ENCODE results near the gene ALDH5A1.
A peak's percentile ranks its signal among the peaks of the same experiment; 100 is the strongest.

Gene ALDH5A1

DNA sequence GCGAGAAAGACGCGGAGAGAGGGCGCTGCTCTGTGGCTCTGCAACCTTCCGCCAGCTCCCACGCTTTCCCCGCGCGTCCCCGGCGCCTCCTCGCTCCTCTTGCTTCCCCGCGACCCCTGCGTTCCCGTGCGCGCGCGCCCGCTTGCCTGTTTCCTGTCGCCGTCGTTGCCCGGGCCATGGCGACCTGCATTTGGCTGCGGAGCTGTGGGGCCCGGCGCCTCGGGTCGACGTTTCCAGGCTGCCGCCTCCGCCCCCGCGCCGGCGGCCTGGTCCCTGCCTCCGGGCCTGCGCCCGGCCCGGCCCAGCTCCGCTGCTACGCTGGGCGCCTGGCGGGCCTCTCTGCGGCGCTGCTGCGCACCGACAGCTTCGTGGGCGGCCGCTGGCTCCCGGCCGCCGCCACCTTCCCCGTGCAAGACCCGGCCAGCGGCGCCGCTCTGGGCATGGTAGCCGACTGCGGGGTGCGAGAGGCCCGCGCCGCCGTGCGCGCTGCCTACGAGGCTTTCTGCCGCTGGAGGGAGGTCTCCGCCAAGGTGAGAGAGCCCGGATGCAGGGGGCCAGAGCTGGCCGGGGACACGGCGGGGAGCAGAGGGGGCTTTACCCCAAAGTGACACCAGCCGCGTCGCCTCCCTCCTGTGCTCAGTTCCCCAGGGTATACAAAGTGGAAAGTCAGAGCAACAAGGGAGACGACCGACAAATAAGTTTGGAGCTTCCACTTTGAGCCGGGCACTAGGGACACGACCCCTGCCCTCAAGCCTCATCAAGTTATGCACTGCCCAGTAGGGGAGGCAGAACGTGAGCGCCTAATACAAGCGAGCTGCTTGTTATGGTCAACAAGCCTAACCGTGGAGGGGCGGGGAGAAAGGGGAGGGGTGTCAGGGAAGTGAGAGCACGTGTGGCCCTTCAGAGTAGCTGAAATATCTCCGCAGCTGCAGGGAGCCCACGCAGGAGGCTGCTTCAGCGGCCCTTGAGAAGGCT, at the start of gene ALDH5A1:
TSS of gene ALDH5A1 (plus strand) at position 149 of the 975 bp plus-strand sequence. CDS start at position 177, 28 bp downstream.
- peak; percentile 85 to 90 for DNase-seq

DNA sequence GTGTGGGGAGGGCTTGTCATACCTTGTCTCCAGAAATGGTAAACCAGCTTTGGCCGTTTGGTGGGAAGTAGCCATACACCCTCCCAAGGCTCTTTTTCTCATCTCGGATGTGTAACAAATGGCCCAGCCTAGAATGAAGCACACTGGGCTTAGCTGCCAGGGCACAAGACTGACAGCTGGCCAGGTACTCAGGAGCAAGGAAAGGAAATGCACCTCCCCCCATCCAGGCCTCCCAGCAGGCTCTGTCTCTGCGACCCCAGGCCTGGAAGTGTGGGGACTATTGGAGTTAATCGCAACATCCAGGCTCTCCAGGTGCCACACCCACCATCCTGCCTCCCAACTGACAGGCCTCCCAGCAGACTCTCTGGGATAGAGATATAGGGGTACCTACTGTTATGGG, 49.1 kb upstream of the ALDH5A1 start:
- DNase-seq: no peak

DNA sequence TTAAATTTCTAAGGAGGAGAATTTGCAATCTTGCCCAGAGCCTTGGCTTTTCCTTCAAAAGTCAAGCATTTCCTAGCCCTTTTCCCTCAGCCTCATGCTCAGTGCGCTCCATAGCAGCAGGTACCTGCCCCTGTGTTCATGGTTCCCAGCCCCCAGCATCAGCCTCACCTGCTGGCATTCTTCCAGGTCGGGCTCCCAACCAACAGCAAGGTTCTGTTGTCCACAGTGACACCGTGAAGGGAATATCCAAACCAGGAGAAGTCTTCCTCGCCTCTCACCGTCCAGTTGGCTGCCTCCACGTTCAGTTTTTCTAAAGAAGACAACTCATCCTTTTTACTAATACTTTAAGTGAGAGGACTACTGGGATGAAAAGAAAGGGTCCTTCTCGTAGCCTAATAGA, 48.1 kb upstream of the ALDH5A1 start:
- no peak for DNase-seq

DNA sequence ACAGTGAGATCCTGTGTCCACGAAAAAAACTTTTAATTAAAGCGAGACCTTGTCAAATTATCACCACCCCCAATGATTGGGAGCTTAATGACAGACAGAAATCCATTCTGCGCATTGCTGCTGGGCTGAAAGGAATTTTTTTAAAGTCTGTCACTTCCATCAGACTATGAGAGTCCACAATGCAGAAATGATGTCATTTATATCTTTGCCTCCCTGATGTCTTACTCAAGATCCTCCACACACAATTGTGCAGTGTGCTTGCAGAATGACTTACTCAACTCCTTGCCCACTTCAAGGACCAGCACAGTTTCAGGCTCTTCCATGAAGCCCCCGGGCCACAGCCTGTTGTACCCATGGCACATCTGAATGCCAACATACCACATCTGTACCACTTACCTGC, 46.4 kb upstream of the ALDH5A1 start:
- DNase-seq: no peak

DNA sequence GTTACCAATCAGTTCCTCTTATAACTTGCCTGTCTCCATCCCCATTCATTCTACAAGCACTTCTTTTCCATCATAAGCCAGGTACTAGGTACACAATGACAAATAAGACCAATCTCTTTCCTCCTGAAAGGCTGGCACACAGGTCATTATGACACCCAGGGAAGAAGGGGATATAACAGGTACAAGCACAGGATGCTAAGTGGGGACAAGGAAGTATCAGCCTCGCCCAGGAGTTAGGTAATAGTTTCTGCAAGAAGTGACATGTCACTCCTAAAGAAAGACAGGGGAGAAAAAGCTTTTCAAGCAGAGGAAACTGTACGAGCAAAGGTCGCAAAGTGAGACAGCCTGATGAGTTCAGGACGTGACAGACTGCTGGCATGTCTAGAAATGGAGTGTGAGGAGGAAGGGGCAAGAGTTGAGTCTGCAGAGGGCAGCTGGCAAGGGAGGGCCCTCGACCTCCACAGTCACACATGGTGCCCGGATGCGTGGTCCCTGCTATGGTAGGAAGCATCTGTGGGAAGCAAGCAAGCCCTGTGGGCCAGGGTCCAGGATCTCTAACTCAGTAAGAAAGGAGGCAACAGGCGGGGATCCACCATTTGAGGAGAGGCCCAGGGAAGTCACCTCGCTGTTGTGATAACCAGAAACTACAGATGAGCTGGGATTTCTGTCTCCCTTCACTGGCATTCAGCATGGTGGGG, 45.8 kb upstream of the ALDH5A1 start:
- DNase-seq: no peak

DNA sequence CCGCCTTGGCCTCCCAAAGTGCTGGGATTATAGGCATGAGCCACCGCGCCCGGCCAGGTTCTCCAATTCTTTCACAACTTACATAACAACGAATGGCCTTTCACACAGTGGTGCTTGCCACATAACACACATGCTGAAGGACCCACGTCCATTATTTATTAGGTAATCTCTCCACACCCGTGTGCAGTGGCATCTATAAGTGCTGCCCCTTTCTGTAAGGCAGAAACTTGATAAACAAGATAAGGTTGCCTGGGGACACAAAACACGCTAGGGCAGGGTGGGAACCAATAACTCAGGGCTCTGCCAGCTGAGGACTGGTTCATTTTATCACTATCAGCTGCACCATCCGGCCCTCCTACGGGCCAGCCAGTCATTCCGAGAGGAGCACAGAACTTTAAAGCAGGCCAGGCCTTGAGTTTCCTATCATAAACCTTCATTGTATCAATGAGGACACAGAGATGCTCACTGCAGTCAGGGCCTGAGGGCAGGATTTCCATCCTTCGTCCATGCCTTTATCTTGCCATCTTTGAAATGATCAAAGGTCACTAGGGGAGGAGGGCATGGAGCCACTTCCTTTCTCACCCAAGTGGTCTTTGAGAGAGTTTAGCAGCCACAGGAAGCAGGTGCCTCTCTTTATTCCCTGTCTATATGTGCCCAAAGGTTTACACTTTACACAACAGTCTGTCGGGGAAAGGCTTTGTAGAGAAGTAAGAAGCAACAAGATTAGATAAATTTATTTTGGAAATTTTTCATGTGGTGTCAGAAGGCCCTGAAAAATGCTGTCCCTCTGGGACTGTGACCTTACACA, 43.0 kb upstream of the ALDH5A1 start:
- DNase-seq: no peak

DNA sequence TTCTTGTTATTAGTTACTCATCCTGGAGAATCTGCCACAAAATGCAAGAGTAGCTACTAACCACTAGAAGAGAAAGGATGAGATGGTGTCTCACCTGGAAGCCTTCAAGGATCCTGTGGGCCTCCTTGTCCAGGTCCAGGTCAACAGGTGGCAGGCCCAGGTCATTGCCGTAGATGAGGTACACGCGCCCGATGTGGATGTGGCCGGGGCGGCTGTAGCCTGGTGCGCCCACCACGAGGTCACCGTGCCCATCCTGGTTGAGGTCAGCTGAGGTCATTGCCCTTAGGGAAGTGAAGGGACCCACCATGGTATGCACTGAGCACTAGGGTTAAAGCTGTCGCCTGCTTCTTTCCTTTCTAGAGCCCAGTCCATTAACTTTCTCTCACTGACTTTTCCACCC, 40.8 kb upstream of the ALDH5A1 start:
- DNase-seq: no peak

DNA sequence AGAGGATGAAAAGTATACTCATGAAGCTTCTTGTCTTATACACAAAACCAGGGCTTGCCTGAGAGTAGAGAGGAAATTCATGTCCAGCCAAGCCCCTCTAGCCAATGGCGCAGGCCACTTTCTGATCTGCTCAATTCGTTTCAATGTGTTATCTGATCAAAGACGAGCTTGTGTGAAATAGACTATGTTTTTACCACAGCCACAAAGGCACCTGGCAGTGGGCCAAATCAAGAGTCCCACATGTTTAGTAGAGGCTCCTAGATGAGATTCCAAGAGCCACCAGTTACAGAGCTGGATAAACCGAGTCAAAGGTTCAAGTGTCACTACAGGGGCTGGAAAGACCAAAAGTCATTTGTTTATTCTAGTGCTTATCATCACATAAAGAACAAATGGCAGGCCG, 40.3 kb upstream of the ALDH5A1 start:
- no peak for DNase-seq

DNA sequence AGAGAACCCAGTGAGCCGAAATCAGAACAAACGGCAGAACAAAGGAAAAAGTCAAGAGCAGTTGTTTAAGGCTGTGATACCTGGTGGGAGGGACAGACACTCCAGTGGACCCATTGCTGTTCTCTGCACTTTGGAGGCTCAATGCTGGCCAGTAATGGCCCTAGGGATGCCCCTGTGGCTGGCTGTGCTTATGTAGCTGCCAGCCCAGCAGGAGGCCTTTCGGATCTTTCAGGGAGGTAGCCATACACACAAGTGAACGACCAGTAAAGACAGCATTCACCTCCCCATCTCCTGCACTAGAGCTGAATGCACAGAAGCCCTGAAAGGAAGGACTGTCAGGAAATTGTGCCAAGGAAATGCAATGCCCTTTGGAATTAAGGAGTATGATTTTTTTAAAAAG, 39.7 kb upstream of the ALDH5A1 start:
- DNase-seq: no peak

DNA sequence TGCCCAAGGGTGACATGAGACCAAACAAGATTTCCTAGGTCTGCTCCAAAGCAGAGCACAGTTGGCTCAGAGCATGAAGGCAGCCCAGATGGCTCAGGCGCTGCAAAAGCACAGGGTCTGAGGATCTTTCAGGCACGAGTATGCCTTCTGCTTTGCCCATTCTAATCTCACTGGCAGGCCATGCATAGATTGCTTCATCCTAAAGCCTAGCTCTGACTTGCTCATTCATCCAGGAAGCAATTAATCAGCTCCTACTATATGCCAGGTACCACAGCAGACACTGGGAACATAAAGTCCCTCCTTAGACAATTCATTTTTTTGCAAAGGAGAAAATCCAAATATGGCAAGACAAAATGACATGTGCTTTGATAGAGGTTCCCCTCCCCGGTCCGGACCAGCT, 36.6 kb upstream of the ALDH5A1 start:
- DNase-seq: no peak

DNA sequence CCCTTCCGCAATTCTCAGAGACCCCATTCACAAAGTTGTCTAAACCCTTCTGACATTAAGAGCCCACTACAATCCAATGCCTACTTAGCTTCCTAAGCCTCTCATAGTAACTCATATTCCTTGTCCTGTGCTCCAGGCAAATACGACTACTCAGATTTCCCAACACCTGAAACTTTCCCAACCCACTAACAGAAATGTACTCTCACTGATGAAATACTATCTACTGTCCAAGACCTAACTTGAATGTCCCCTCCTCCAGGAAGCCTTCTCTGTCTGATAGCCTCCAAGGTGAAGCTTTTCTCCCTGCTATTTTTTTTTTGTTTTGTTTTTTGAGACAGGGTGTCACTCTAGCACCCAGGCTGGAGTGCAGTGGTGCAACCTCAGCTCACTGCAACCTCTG, 35.8 kb upstream of the ALDH5A1 start:
- no peak for DNase-seq

DNA sequence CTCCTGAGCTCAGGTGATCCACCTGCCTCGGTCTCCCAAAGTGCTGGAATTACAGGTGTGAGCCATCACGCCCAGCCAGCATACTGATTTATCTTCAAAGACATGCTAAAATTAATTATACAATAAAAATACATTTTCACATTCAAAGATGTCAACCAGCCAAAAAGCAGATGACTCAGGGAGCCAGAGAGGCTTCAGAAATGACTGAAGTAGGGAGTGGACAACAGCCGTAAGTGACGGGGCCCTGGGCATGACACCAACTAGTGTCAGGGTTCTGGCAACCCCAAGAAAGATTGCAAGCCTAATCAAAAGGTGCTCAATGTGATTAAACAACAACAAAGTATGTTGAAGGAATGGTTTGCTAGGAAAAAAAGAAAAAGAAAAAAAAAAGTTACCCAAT, 33.8 kb upstream of the ALDH5A1 start:
- DNase-seq: no peak

DNA sequence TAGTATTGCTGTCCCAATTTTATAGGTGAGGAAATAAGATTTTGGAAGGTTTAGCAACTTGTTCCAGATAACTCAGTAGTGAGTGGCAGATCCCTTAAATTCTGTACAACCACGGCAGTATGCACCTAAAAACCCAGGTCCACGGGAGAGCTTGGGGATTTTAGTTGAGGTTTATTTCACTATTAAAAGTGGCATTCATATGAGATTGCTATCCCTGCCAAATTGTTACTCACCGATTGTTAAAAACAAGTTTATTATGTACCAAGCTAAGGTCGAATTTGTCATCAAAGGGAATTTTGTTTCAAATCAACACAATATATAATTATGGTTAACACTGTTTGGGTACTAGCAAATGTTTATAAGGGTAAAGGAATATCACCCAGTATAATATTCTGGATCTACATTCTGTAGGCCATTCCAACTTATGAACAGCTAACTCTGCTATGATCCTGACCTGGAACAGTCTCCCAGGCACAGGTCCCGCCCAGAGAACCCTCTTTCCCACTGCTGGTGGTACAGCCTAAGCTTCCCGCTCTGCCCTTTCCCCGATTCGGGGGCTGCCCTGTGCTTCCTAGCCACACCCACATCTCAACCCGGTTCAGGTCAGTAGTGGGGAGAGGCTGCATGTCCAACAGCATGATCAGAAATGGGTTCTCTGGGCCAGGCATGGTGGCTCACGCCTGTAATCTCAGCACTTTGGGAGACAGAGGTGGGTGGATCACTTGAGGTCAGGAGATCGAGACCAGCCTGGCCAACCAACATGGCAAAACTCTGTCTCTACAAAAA, 30.3 kb upstream of the ALDH5A1 start:
- no peak for DNase-seq

DNA sequence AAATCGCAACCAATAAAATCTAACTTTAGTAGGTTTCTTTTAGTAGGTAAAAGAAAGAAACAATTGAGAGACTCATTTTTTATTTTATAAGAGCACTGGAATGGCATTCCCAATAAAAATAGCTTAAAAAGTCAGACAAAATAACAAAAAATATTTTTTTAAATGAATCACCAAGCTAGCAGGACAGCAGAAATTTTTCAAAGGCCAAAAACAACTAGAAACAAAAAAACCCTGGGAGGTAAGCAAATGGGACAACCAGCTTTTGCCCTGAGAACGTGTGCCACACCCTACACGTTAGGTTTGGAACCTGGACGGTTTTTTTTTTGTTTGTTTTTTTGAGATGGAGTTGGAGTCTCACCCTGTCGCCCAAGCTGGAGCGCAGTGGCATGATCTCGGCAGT, 25.0 kb upstream of the ALDH5A1 start:
- no peak for DNase-seq

DNA sequence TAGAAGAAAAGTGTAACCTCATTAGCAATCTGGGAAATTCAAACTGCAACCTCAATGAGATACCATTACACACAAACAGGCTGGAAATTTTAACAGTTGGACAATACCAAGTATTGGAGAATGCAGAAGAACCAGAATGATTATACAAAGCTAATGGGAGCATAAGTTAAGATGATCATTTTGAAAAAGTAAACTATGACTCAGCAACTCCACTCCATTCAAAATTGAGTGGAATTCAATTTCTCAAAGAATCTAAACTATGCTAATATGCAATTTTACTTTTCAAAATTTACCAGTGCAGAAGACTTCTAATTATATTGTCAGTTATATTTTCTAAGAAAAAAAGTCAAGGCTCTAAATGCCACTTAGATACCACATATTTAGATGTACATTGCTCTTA, 22.6 kb upstream of the ALDH5A1 start:
- DNase-seq: no peak

DNA sequence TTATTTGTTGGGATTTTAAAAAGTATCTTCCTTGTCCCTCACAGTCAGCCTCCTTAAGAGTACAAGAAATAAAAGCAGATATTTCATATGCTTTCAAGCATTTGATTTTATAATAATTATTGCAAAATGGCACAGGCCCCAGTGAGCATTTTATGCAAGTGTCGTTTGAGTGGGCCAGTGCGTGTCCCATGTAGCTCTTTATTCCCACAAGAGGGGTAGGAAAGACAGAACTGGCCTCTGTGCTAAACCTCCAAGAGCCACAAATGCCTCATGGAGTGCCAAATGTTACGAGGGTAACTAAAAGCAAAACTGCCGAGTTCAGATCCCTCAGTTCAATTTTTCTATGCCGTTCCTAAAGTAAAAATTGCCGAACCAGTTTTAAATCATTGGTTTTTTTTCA, 18.1 kb upstream of the ALDH5A1 start:
- DNase-seq: no peak

DNA sequence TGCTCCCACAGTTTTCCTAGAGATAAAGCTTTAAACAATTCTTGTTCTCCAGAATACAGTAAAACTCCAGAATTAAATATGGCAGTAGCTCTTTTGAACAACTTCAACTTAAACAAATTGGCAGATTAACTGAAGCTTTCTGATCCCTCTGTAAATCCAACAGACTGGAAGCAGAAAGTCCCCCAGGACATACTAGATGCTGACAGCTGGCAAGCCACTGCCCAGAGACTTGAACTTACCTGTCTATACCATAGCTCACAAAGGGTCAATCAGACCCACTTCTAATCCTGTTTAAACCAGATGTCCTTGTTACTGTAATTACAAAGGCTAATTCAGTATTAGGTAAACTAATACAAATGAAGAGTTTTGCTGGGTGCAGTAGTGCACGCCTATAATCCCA, 17.7 kb upstream of the ALDH5A1 start:
- no peak for DNase-seq

DNA sequence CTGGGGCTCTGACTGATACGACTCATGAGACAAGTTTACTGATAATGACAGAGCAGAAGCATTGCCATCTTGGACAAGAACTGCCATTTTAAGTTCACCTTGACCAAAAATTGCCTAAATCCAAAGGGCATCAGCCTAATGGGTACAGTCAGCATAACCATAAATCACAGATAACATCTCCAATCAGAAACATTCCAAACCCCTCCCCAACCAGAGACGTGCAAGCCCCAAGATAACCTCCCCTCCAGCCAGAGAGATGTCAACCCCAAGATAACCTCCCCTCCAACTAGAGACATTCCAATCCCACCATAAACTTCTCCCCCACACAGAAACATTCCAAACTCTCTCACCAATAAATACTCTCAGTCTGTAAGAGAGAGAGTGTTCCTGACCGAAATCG, 15.9 kb upstream of the ALDH5A1 start:
- no peak for DNase-seq

DNA sequence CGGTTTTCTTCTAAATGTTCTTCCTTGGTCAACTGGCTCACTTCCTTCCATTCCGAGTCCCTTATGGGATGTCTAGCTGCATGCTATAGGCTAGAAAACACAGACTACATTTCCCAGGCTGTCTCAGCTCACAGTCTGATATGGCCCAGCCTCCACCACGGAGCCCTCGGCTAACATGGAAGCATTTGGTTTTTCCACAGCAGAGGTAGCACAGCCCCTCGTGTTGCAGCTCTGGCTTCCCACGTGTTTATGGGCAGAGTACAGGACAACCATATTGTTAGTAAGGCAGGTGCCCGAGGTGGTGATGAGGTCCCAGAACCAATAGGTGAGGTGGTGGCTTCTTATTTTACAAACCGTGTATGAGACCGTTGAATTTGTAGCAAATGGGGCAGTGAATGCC, 14.1 kb upstream of the ALDH5A1 start:
- DNase-seq: no peak

DNA sequence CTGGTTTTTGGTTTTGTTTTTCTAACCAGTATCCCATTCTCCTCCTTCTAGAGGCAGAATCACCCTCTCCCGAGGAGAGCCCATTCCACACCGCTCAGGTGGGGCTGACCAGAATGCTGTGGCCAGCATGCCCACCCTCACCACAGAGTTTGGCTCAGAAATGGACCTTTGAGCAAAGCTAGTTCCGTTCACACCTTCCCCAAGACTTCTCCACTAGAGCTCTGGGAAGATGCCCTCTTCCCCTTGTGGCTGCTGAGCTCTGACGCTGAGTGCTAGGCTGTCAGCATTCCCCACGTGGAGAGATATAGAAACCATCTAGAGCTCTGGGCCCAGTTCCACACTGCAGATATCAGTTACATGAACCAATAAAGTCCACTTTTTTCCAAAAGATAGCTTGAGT, 13.3 kb upstream of the ALDH5A1 start:
- DNase-seq: no peak

DNA sequence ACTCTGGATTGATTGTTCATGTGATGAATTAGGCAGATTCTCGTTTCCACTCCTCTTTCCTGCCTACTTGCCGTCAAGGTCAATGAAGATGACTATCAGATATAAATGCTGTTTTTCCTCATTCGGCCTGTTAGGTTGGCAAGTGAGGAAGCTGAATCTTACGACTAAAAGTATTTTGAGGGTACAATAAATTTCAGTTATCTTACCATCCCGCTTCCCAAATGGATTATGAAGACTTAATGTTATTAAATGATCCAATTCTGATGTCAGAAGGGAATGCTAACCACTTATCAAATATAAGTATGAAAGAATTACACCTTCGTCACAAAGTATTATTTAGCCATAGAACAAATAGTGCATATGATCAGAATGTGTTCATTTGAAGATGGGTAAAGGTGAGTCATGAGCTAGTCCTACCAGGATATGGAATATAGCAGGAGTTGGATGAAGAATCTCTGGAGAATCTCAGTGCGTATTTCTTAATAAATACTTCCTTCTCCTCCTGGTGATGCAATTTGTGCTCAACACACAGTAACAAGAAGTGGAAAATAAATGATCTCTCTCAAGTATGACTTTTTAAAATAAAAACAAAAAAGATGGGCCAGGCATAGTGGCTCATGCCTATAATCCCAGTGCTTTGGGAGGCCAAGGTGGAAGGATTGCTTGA, 10.0 kb upstream of the ALDH5A1 start:
- no peak for DNase-seq

DNA sequence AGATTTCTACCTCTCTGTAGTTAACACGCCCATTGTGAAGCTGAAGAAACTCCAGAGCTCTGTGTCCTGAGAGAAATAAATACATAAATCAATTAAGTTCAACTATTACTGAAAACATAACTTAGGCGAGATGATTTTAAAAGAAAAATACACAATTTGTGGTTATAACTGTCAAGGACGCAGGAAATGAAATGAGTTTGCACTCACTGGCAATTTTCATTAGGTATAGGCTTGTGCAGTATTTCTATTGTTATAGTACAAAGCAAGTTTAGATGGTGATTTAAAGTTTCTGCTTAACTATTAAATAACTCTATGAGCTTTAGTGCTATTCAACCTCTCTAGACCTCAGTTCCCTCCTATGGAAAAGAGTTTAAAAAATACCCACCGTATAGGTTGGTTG, 8.7 kb upstream of the ALDH5A1 start:
- no peak for DNase-seq
